HG02623 (cell line): Measurements from ENCODE around the gene GHRH.
A peak's percentile ranks its signal among the peaks of the same experiment; 100 is the strongest.

Source experiments
- ATAC-seq: cut with Tn5 transposase; IDR thresholded peaks from one replicate; pipeline ENCODE4 v1.9.1; 2021; ENCODE audit warnings: moderate library complexity; ENCODE audit not compliant: unreplicated experiment

Gene GHRH

DNA sequence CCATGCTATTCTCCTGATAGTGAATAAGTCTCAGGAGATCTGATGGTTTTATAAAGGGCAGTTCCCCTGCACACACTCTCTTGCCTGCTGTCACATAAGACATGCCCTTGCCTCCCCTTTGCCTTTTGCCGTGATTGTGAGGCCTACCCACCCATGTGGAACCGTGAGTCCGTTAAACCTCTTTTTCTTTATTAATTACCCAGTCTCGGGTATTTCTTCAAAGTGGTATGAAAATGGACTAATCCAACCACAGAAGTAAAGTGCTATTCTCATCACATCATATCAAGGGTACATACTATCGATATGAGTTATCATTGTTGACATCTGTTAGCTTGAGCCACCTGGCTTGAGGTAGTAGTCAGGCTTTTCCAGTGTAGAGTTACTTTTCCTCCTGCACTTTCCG lies 30.1 kb upstream of the GHRH start:
- ATAC-seq = no peak

DNA sequence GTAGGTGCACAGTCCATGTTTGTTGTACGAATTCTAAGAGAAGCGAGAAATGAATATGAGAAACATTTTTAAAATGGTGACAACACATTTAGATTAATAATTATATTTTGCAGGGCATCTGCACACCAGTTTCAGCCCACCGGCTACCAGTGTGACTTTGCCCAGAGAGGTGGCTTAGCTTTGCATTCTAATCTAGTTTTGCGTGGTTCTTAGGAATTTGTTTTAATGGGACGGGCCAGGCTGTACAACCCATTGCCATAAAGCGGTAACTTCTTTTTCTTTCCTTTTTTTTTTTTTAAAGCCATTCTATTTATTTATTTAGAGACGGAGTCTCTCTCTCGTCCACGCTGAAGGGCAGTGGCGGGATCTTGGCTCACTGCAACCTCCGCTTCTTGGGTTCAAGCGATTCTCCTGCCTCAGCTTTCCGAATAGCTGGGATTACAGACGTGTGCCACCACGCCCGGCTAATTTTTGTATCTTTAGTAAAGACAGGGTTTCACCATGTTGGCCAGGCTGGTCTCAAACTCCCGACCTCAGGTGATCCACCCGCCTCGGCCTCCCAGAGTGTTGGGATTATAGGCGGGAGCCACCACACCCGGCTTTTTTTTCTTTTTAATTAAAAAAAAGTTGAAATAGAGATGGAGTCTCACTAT lies 28.7 kb upstream of the GHRH start:
- no peak for ATAC-seq

- no peak for ATAC-seq
These were observed 26.5 kb upstream of the GHRH start for GRCh38 chr20:37288091-37288490.

DNA sequence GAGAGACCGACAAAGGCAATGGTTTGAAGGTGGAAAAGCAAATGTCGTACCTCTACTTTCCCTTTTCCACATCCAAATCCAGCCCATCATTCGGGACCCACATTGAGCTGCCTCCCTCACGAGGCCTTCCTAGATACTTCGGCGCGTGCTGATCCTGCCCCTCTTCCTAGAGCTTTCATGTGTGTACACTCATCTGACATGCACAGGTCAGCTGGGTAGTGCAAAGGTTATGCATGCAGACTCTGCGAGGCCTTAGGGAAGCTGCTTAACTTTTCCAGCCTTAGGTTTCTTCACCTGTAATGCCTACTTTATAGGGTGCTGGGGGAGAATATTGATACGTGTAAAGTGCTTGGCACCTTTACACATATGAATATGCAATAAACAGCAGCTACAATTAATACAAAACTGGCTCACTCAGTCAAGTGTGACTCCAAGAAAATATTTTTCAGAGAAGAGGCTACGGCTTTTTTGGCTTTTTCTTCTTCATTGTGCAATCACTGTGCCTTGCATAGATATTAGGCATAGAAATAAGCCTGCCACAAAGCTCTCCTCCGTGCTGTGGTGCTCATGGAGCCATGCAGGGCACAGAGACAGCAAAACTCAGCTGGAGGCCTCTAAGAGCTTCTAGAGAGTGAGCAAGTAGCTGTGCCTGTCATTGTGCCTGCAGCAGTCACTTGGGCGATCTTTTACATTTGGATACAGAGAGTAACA lies 24.2 kb upstream of the GHRH start:
- ATAC-seq = no peak

- no peak for ATAC-seq
These were observed 23.1 kb upstream of the GHRH start for GRCh38 chr20:37284691-37285161.

DNA sequence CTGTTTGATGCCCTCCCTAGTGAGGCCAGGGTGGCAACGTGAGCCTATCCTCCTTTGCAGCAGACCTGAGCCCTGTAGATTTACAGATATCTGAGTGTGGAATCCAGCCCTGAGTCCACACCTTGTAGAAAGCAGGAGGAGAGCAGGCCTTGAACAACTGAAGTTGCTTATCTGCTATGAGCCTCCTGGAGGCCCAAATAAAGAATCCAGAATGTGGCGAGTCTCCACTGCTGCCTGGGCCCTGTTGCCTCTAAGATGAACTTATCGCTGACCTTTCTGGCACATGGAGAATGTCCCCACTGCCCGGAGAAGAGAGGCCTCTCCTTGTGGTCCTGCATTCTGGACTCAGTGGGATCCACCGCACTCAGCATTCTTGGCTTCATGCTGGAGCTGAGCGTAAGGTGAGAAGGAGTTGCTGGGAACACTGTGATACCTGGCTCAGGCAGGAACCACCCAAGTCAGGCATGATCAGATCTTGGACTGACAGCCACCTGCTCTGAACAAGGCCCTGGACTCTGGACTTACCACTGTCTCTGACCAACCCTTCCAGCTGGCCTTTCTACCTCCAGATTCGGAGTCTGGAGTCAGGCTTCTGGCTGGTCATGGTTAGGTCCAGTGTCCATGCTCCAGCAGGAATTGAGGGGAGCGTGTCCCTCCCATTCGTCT lies 22.0 kb upstream of the GHRH start:
- no peak for ATAC-seq

- no peak for ATAC-seq
These were observed 20.9 kb upstream of the GHRH start for GRCh38 chr20:37282556-37282955.

GRCh38 chr20:37280403-37280802 lies 18.8 kb upstream of the GHRH start:
- no peak for ATAC-seq

GRCh38 chr20:37279820-37280219 lies 18.2 kb upstream of the GHRH start:
- ATAC-seq = no peak

- ATAC-seq = no peak
These were observed 17.5 kb upstream of the GHRH start for GRCh38 chr20:37278966-37279590.

DNA sequence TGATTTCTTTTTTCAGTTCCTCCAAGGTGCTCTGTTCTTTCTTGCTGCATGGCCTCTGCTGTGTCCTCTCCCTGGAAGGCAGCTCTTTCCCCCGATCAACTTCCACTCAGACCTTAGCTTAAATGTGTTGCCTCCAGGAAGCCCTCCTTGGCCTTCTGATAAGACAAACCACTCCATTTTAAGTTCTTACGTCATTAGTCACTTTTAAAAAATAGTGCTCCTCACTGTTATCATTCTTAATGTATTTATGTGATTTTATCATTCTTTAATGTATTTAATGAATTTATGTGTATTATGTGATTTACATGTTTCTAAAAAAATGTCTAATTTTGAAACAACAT lies 15.6 kb upstream of the GHRH start:
- ATAC-seq = no peak

DNA sequence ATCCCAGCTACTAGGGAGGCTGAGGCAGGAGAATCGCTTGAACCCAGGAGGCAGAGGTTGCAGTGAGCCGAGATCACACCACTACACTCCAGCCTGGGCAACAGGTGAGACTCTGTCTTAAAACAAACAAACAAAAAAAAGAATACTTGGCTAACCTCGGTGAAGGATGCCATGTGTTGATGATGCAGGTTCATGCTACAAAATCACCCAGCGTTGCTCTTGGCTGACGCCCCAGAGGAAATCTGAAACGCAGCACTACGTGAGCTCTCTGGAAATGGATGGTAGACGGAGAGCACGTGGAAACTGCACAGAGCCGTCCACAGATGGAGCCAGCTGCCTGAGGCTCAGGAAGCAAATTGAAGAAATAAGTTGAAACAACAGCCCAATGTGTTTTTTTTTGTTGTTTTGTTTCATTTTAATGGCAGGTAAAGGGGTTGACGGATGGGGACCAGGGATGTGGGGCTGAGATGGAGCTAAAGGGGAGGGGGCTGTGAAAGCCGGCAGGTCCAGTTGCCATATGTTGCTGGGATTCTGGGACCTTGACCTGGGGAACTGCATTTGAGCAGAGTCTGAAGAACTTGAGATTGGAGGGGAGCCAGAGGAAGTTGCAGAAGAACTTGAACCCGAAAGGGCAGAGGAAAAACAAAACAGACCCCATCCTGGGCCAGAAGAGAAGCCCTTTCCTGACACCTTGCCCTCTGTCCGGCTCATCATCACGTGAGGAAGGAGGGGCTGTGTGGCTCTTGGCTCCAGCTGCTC lies 15.1 kb upstream of the GHRH start:
- ATAC-seq = no peak

DNA sequence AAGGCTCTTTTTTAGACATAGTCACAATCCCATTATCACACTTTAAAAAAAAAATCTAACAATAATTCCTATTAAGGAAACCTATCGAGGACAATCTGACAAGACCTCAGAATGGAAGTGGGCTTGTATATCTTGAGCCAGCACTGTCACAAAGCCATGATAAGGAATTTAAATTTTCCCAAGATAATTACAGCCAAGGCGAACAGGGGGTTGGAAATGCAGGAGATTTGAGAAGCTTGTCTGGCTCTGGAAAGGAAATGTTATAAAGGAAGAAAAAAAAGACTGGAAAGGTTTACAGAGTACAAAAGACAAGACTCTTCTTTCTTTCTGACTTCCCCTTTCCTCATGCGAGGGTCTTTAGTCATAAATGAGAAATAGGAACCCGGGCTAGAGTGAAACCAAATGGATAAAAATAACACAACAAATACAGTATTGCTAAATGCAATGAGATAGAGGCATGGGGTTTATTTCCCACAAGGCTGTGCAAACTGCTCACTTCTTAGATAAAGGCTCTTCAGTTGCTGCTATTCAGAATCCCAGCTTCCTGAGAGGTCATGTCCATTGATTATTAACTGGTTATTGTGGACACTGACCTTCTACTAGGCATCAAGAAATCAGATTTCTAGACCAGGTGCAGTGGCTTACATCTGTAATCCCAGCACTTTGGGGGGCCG lies 13.4 kb upstream of the GHRH start:
- ATAC-seq = no peak

- no peak for ATAC-seq
These were observed 12.4 kb upstream of the GHRH start for GRCh38 chr20:37273988-37274387.

DNA sequence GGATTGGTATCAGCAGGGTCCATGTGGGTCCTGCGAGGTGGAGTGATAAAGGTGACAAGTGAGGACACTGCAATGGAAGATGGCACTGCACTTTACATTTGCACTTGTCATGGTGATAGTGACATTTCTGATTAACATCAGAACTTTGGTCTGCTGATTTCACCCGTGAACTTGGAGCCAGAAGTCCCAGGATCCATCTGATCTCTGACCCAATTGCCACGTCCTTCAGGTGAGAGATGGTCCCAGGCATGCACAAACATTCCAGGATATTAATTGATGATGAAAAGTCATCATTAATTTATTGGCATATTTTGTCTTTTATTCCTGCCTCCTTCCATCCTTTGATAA lies 9.8 kb upstream of the GHRH start:
- ATAC-seq = no peak

- peak; percentile 58 for ATAC-seq
These were observed 9.2 kb upstream of the GHRH start for GRCh38 chr20:37270576-37271420.

GRCh38 chr20:37267667-37268313 lies 6.2 kb upstream of the GHRH start:
- no peak for ATAC-seq

- no peak for ATAC-seq
These were observed 5.5 kb upstream of the GHRH start for GRCh38 chr20:37266940-37267666.

DNA sequence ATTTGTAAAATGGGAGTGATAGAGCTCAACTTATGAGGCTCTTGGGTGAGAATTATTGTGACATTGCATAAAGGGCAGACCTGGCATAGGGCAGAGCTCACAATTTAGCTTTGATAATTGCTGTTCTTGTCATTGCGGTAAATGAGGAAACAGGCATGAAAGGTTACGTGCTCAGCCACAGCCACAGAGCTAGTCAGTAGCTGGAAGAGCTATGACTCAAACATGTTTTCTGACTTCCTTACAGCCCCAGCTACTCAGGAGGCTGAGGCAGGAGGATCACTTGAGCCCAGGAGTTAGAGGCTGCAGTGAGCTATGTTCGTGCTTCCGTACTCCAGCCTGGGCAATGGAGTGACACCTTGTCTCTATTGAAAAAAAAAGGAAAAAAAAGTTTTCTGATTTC lies 3.5 kb upstream of the GHRH start:
- no peak for ATAC-seq
